Activated naive CD8-positive, alpha-beta T cell treated with anti-CD3 and anti-CD28 coated beads, Interleukin-2, amount 50 U/mL, for 16 hours (primary cell): Measurements from ENCODE around the gene ELMO1.

Experiments
- DNase-seq: peaks from one replicate; pipeline ENCODE4 v3.0.0-alpha.2; 2020; ENCODE audit warnings: low read depth, low spot score

The ELMO1 gene

GRCh38 chr7:37028909-37029440 lies 419.7 kb downstream of the ELMO1 start:
- no peak for DNase-seq

- no peak for DNase-seq
These were observed 420.9 kb downstream of the ELMO1 start for GRCh38 chr7:37027557-37028341.

- DNase-seq = no peak
These were observed 421.6 kb downstream of the ELMO1 start for GRCh38 chr7:37027104-37027503.

DNA sequence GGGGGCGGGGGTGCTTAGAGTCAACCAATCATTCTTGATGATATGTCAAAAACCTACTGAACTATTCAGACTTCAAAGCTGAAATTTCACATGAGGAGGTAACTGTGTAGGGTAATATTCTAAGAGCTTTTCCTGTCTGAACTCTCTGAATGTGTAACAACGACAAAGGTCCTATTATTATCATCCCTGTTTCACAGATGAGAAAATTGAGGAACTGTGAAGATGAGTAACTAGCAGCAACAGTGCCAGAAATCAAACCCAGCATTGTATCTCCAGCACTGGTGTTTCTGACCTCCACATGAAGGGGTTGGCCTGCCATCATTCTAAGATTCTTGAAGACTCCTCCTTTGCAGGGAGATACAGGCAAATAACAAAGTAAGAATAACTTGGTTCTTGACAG lies 429.7 kb downstream of the ELMO1 start:
- no peak for DNase-seq

DNA sequence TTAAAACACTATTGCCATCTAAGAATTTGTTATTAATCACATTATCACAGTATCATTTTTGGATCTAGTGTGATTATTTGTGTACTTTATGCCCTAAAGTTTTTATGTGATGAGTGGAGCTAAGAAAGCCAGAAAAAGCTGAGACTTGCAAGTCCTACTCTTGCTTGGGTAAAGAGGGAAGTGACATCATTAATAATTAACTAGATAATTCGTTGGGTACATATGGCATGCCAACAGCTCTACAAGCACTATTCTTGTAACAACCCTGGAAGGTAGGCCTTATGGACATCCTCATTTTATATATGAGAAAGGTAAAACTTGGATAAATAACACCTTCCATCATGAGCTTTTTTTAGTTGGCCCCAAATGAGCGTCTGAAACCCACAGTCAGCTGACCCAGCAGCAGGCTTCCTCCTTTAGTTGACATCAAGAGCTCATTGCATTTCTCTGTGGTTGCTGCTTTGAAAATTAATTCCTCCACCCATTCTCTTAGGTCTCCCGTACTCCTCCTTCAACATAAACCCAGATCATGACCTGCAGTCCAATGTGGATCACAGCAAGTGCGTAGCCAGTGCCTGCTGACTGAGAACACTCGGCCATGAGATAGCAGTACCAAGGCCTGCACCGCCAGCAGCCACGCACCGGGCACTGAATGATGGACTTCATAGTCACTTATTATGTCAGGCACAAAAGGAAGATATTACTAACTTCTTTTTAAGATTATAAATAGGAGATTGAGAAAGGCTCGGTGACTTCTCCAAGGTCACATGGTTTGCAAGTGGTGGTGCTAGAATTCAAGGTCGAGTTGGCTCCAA lies 432.4 kb downstream of the ELMO1 start:
- DNase-seq = no peak

GRCh38 chr7:37015353-37016034 lies 433.2 kb downstream of the ELMO1 start:
- no peak for DNase-seq

GRCh38 chr7:37013771-37014170 lies 434.9 kb downstream of the ELMO1 start:
- DNase-seq = no peak

- DNase-seq = no peak
These were observed 437.3 kb downstream of the ELMO1 start for GRCh38 chr7:37011151-37011890.

GRCh38 chr7:37009125-37009675 lies 439.5 kb downstream of the ELMO1 start:
- no peak for DNase-seq

DNA sequence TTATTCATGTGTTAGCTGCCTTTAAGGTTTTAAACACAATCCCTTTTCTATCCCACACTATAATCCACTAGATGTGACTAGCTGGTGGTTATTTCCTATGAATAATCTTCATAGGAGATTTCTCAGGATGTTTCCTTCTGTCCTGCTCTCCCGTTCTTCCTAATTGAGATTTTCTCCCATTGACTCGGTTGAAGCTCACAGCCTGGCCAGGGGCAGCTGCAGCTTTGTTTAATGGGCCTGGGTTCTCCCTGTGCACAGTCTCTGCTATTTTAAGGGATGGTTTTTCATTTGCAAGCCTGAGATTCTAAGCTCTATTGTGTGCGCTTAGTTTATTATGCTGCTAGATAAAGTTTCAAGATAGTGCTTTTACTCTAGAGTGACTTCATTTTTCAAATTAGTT lies 441.0 kb downstream of the ELMO1 start:
- no peak for DNase-seq

DNA sequence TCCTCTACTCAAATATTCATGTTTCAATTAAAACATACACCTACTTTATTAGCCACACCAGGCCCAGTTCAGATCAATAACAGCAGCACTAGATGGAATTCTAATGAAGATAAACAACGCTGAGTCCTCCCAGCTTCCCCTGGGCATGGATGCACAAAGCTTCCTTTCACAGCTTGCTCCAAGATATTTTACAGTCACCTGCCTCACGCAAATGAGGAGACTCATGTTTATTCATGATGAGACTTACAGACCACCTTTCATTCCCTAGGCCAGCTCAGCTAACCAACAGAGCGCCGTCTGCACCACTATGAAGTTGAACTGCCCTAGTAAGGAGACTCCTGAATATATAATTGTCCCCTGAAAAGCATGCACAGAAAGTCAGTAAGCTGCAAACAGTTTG lies 441.4 kb downstream of the ELMO1 start:
- DNase-seq = no peak

DNA sequence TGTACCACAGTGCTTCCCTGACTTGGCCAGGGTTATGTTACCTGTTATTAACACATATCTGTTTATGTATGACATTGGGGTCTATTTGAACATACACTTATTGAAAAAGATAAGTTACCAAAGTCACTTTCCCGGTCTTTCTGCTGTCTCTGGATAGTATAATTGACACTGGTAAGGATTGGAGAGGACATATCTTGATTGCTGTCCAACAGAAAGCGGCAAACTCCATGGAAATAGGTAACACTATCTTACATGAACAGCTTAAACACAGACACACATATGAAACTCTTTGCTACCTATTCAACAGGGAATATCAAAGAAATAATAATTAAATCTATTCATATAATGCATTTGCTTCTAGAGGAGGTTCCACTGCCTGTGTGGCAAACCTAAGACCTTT lies 441.9 kb downstream of the ELMO1 start:
- no peak for DNase-seq

DNA sequence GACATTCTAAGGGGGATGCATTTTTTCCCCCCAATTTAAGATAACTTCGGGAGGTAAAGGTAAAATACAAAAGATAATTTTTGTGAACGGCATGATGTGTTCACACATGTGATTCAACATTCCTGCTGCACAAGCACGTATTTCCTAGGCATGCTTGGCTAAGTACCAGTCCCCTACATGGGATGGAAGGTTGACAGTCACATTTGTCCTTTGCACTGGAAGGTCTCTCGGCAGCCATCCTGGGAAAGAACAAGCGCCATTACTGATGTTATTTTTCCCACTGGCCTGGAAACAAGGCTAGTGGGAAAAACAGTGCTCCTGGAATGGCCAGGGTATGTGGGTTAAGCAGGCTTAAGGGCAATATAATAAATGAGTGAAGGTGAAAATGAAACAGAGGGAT lies 448.2 kb downstream of the ELMO1 start:
- DNase-seq = no peak

GRCh38 chr7:36999626-37000485 lies 448.8 kb downstream of the ELMO1 start:
- no peak for DNase-seq

DNA sequence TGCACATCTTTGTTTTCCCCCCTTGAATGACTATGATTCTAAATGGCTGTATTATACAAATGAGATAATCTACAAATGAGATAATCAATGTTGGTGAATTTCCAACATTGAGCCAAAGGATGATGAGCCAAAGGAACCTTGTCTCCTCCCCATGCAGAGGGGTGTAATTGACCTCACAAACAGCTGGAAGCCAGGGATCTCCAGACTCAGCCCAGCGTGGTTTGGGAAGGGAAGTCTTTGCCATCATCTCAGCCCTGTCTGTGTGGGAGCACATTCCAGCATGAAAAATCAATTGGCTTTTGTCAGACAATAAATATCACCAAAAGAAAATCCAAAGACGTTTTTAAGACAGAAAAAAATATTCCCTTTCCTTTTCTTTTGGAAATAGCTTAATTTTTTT lies 452.9 kb downstream of the ELMO1 start:
- no peak for DNase-seq

DNA sequence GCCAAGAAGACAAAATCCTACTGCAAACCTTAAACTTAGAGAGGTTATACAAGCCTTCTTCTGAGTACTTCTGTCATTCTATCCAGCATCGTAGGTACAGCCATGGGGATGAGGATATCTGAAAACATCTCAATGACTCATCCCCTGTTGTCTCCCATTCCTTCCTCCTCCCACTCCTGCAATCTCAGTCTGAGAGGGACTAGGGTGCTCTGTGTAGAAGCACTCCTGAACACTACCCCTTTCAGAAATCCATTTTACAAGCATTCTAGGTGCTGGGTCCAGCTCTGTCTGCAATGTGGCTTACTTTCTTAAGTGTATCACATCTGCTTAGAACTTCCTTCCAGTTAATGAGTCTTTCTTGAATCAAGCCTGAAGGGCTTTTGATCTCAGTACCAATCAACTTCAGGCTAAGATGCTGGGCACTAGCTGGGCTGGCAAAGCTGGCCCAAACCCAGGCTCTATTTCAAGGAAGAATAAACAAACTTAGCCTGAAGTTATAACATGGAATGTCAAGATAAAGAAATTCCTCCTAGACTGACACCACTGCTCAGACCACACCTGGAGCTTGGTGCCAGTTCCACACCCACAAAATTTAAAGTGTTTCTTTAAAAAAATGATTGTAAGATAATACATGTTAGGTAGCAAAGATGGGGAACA lies 454.1 kb downstream of the ELMO1 start:
- no peak for DNase-seq

- peak; percentile 25 for DNase-seq
These were observed 461.5 kb downstream of the ELMO1 start for GRCh38 chr7:36986948-36987724.

GRCh38 chr7:36986511-36986933 lies 462.1 kb downstream of the ELMO1 start:
- no peak for DNase-seq

- DNase-seq = no peak
These were observed 462.7 kb downstream of the ELMO1 start for GRCh38 chr7:36985866-36986400.
